HuH-7.5 (cell line): Measurements from ENCODE around the gene SORT1.
"Not testable (repeated sequence)": the region's sequence is repeated elsewhere in the genome, so short reads cannot be mapped to it uniquely, and the experiment has no call there.

Experiments used
- DNase-seq: peaks from one replicate; pipeline ENCODE4 v3.0.0; 2011; ENCODE audit warnings: low spot score

SORT1 gene

GRCh38 chr1:109298666-109299557 is 98.8 kb downstream of the SORT1 start:
- DNase-seq: peak; percentile 46

- DNase-seq: no peak
Measured at GRCh38 chr1:109296782-109297181, 100.9 kb downstream of the SORT1 start.

GRCh38 chr1:109295712-109296415 is 101.9 kb downstream of the SORT1 start:
- DNase-seq: no peak

- no peak for DNase-seq
Measured at GRCh38 chr1:109294481-109294880, 103.2 kb downstream of the SORT1 start.

- no peak for DNase-seq
Measured at GRCh38 chr1:109293026-109293425, 104.7 kb downstream of the SORT1 start.

- no peak for DNase-seq
Measured at GRCh38 chr1:109292364-109292763, 105.4 kb downstream of the SORT1 start.

GRCh38 chr1:109290998-109291397 is 106.7 kb downstream of the SORT1 start:
- no peak for DNase-seq

GRCh38 chr1:109290137-109290536 is 107.6 kb downstream of the SORT1 start:
- no peak for DNase-seq

- not testable (repeated sequence) for DNase-seq
Measured at GRCh38 chr1:109286762-109287161, 111.0 kb downstream of the SORT1 start.

GRCh38 chr1:109283748-109284600 is 113.7 kb downstream of the SORT1 start:
- no peak for DNase-seq

- DNase-seq: peak; percentile 97
Measured at GRCh38 chr1:109282952-109283747, 114.6 kb downstream of the SORT1 start, which contains the start of gene PSRC1. Gene PSRC1, minus strand, starts transcription at chr1:109283145.

GRCh38 chr1:109282497-109282951 is 115.2 kb downstream of the SORT1 start:
- no peak for DNase-seq

- no peak for DNase-seq
Measured at GRCh38 chr1:109281680-109282496, 115.8 kb downstream of the SORT1 start.

GRCh38 chr1:109280862-109281261 is 116.9 kb downstream of the SORT1 start:
- no peak for DNase-seq

GRCh38 chr1:109279615-109280278 is 118.0 kb downstream of the SORT1 start:
- DNase-seq: no peak

GRCh38 chr1:109277434-109278204 is 120.1 kb downstream of the SORT1 start:
- peak; percentile 90 for DNase-seq

- no peak for DNase-seq
Measured at GRCh38 chr1:109275706-109276345, 121.9 kb downstream of the SORT1 start.
